Measurements from ENCODE around the gene TMBIM4.

Gene TMBIM4

GRCh38 chr12:66090157-66090556, 79.6 kb downstream of the TMBIM4 start:
- no peak for DNase-seq (ENCODE audit: low spot score)

GRCh38 chr12:66087365-66087943, 82.3 kb downstream of the TMBIM4 start:
- peak; percentile 49 for DNase-seq (ENCODE audit: low spot score)

- no peak for DNase-seq (ENCODE audit: low spot score)
These were observed 83.8 kb downstream of the TMBIM4 start for GRCh38 chr12:66085998-66086397.
